ENCODE results near the gene SULT1A1.
"Not testable (repeated sequence)": the region's sequence is repeated elsewhere in the genome, so short reads cannot be mapped to it uniquely, and the experiment has no call there.

SULT1A1 gene

DNA sequence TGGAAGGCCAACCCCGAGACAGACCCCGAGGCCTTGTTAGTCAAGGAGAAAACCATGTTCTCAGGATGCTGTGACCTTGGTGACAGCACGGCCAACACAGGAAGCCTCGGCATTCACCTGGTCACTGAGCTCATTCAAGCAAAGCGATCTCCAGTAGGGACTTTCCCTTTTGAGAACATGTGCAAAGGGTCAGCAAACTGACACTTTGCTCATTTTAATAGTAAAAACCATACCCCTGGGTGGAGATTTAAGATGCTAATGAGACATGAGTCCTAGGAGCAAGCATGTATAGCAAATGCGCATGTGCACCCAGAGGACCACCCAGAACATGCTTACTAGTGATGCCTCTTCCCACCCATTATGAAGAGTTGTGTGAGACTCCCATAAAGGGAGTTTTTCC lies 7.3 kb downstream of the SULT1A1 start:
- Mint-ChIP-seq H3K27me3 (no peaks in the 10 kb centered on the region), H3K4me3 (no peak overlapping the region), H3K4me1 (no peaks in the 10 kb centered on the region), H3K9me3 (no peaks in the 10 kb centered on the region), H3K27ac (no peak overlapping the region), H3K36me3 (no peaks in the 10 kb centered on the region)
- CTCF ChIA-PET, result no interaction called here
- no peak for DNase-seq

DNA sequence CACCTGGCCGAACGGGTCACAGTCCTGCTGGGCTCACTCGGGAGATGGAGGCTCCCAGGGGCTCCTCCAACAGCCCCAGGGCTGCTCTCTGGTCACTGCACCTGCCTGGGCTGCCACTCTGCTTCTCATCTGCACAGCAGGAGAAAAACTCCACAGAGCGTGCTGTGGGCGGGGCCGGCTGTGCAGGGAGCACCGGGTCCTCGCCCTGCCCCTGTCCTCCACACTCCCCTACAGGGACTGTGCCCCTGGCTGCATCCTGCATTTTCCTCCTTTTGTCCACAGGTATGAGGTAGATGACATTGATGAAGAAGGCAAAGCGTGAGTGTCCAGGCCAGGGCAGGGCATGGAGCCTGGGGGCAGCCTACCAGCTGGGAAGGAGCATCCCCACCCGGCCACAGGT lies 7.8 kb downstream of the SULT1A1 start:
- H3K27me3 Mint-ChIP-seq, H3K4me3 Mint-ChIP-seq, H3K27ac Mint-ChIP-seq, DNase-seq, H3K9me3 Mint-ChIP-seq, H3K36me3 Mint-ChIP-seq, H3K4me1 Mint-ChIP-seq, CTCF ChIA-PET: not testable (repeated sequence)

DNA sequence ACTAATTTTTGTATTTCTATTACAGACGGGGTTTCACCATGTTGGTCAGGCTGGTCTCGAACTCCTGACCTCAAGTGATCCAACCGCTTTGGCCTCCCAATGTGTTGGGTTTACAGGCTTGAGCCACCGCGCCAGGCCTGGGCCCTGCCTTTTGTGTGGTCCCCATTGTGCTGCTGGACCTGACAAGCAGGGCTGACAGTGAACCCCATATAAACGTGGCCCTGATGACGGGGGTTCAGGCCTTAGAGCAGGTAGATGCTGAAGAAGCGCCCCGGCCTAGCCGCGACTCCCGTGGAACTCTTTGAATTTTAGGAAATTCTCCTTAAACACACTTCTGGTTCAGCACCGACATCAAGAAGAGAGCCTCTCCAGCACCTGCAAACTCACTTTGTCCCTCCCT lies 8.3 kb downstream of the SULT1A1 start:
- H3K9me3 Mint-ChIP-seq, H3K4me3 Mint-ChIP-seq, CTCF ChIA-PET, DNase-seq, H3K27me3 Mint-ChIP-seq, H3K4me1 Mint-ChIP-seq, H3K36me3 Mint-ChIP-seq, H3K27ac Mint-ChIP-seq: not testable (repeated sequence)

DNA sequence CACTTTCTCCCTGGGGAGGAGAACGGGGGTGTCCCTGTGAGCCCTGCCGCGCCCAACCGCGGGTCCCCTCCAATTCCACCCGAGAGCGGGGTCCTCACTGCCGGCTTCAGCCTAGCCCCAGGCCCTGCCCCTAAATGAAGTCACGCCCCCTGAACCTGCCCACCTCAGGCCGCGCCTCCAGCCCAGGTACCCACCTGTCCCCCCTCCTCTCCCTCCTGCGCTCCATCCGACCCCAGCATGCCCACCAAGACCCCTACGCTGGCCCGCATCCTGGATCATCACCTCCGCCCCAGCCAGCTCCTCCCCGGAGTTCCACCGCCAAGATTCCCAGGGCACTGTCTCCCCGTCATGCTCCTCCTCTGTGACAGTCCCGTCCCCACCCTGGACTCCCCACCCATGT lies 8.9 kb downstream of the SULT1A1 start:
- H3K36me3 Mint-ChIP-seq, H3K27me3 Mint-ChIP-seq, H3K4me1 Mint-ChIP-seq, CTCF ChIA-PET, H3K27ac Mint-ChIP-seq, H3K9me3 Mint-ChIP-seq, H3K4me3 Mint-ChIP-seq, DNase-seq: not testable (repeated sequence)

DNA sequence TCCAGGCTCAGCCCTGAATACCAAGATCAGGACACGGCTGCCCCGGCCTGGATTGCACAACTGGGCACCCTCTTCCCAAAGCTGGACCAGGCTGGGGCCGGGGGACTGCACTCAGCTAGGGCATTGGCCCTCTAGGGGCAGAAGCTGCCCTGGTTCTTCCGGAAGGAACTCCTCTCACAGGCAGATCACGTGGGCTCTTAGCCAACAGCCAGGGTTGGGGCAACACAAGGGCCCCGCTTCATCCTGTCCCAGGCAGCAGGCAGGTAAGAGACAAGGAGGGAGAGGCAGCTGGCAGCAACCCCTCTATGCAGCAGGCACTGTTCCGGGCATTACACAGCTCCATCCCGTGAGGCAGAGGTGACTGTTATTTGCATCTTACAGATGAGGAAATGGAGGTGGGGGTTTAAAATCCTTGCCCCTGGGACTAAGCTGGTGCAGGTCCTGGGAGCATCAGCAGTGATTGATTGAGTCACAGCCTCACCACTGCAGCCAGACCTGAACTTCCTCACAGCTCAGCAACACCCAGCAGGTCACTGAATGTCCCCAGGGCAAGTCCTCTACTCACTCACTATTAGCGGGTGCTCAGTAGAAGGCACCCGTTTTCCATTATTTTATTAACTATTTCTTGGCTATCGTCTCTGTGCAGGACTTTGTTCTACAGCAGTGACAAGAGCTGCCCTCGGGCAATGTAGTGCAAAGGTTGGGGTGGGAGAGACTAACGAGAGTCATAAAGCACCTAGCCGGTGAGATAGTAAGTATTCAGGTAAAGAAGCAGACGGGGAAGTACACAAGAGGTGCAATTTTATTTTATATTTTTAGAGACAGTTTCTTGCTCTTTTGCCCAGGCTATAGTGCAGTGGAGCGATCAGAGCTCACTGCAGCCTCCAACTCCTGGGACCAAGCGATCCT lies 10.2 kb downstream of the SULT1A1 start:
- H3K4me1 Mint-ChIP-seq, H3K27me3 Mint-ChIP-seq, DNase-seq, H3K9me3 Mint-ChIP-seq, H3K36me3 Mint-ChIP-seq, H3K27ac Mint-ChIP-seq, H3K4me3 Mint-ChIP-seq, CTCF ChIA-PET: not testable (repeated sequence)

DNA sequence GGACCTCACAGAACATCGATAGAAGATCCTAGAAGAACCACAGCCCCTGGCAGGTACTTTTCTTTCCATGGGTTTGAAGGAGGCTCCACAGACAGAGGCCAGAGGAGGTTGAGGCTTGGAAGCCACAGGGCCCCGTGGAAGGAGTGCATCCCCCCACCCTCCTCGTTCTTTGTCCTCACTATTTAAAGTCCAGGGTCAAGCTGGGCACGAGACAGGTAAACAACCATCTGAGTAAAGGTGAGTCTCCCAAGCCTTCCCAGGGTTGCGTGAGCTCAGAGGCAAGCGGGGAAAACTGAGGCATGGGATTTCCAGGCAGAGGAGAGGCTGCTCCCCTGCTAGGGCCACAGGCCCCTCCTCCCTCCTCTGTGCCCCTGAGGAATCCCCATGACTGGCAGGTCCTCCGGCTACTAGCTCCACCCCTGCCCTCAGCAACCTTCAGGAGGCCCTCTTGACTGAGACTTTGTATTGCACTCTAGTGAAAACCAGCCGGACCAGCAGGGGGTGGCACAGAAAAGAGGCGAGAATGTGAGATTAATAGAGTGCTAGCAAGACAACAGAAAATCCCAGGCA lies 12.1 kb downstream of the SULT1A1 start:
- Mint-ChIP-seq H3K27me3 (no peaks in the 10 kb centered on the region), H3K4me1 (peaks cover 6% of the 10 kb centered on the region), H3K4me3 (no peak overlapping the region), H3K27ac (no peak overlapping the region), H3K36me3 (no peaks in the 10 kb centered on the region), H3K9me3 (no peaks in the 10 kb centered on the region)
- CTCF ChIA-PET, result no interaction called here
- no peak for DNase-seq

DNA sequence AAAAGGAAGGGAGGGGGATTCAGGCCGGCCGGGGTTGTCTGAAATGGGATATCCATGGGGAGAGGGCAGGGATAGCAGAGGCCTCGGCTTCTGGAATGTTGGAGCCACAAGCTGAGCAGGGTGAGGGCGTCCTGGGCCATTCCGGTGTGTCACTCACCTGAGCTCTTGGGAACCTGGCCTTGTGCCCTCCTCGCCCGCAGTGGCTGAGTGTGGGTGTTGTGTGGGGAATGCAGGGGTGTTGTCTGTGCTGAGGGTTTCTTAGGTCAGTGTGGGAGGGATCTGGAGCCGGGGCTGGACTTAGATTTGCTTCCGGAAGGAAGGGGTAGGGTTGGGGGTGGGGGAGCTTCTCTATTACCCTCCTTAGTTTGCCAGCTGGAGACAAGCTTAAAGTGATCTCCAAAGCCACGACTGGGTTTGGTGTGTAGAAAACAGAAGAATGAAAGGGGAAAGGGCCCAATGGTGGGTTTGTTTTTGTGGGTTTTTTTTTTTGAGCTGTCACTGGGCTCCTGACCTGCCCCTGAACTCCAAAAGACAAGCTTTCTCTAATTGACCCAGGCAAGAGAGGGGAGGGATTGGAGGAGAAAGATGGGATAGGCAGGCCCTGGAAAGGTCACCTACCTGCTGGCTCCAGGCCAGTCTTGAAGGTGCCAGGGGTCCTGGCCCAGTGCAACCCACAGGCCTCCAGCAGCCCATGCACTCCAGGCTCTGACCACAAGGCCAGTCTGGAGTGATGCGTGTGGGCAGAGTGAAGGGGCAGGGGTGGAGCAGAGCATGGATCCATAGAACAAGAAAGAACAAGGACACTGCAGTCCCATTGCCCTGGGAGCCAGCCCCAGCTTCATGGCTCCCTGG lies 12.8 kb downstream of the SULT1A1 start, which contains the start of gene SULT1A2:
TSS of gene SULT1A2 (minus strand) at position 211 of the 852 bp plus-strand sequence. CDS start 1,120 bp downstream, outside the sequence.
- DNase-seq, result no peak
- Mint-ChIP-seq H3K4me1 (peaks cover 6% of the 10 kb centered on the region), H3K27me3 (no peaks in the 10 kb centered on the region), H3K9me3 (no peaks in the 10 kb centered on the region), H3K4me3 (no peak within 1 kb of the TSS), H3K36me3 (peaks cover 4% of the 10 kb centered on the region), H3K27ac (no peak within 1 kb of the TSS)
- CTCF ChIA-PET, result no interaction called here

DNA sequence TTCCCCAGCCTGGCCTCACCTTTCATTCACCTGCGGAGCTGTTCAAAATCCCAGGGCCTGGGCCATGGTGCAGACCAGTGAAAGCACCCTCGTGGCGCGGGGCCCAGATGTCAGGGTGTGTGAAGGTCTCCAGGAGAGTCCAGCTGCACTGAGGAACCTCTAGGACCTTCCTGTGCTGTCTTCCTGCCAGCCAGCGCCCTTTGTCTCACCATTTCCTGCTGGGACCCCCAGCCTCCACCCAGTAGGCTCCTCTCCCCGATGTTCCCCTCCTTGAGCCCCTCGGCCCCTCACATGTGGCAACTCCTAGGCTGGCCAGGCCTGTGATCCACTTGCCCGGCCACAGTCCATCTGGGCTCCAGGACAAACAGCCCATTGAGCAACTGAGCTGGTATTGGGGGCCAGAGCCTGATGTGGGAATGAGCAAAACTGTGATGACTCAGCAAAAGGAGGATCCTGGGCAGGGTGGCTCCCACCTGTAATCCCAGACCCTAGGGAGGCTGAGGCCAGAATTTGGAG lies 13.7 kb downstream of the SULT1A1 start:
- peaks cover 6% of the 10 kb centered on the region for H3K4me1 Mint-ChIP-seq
- no peak for DNase-seq
- H3K27ac Mint-ChIP-seq, result no peak overlapping the region
- H3K9me3 Mint-ChIP-seq, result no peaks in the 10 kb centered on the region
- H3K4me3 Mint-ChIP-seq, result no peak overlapping the region
- H3K36me3 Mint-ChIP-seq, result peaks cover 10% of the 10 kb centered on the region
- H3K27me3 Mint-ChIP-seq, result no peaks in the 10 kb centered on the region
- CTCF ChIA-PET, result no interaction called here

DNA sequence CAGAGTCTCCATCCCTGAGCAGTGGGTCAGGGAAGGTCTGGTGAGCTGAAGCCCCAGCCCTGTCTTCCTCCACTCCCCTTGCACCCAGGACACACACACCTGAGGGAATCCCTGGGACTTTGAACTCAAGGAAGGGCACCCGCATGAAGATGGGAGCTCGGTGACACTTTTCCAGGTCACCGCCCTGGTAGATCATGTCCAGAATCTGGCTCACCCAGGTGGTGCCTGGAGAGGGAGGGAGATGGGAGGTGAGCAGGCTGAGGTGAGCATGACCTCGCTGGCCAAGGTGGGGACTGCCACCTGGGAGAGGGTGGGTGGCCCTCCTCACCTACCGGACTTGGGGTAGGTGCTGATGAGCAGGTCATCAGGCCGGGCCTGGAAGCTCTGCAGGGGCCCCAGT lies 14.4 kb downstream of the SULT1A1 start:
- H3K4me3 Mint-ChIP-seq, H3K27ac Mint-ChIP-seq, H3K4me1 Mint-ChIP-seq, H3K27me3 Mint-ChIP-seq, CTCF ChIA-PET, H3K9me3 Mint-ChIP-seq, DNase-seq: not testable (repeated sequence)
- peaks cover 14% of the 10 kb centered on the region for H3K36me3 Mint-ChIP-seq

DNA sequence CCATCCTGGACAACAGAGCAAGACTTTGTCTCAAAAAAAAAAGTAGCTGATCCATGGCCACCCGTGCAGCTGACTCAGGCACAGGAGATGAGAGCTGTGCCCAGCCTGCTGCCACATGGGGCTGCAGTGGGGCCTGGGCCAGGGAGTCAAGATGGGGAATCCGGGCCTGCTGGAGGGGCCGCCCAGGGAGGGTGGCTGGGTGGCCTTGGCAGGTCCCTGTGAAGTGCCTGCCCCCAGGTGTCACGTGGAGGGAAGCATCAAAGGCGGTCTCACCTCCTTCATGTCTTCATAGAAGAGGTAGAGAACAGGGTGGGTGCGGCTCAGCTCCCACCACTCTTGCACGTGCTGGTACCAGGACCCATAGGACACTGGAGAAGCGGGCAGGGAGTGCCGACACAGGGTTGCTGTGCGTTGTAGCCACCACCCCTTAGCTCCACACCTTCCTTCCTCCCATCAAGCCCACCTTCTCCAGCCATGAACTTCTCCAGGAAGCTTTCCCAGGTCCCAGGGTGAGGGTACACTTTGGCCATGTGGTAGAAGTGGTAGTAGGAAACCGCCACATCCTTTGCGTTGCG lies 16.8 kb downstream of the SULT1A1 start:
- Mint-ChIP-seq H3K4me1 (peaks cover 6% of the 10 kb centered on the region), H3K9me3 (no peaks in the 10 kb centered on the region), H3K4me3 (no peak overlapping the region), H3K27me3 (no peaks in the 10 kb centered on the region), H3K36me3 (peaks cover 22% of the 10 kb centered on the region), H3K27ac (no peak overlapping the region)
- no peak for DNase-seq
- CTCF ChIA-PET, result interaction anchor here (0.6 kb wide), 1 partner anchor 314 kb away, joined by 3 read pairs; no protein-coding TSS in a partner anchor

DNA sequence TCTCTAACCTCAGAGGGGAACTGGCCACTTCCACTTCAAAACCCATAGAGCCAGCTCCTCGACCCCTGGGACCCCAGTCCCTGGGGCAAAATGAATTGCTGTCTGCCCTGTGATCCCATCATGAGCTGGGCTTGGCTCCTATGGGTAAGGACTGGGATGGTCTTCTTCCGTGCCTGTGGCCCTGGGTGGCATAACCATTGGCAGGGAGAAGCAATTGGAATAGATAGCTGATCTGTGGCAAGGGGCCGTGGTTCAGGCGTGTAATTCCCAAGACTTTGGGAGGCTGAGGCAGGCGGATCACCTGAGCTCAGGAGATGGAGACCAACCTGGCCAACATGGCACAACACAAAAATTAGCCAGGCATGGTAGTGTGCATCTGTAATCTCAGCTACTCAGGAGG lies 17.3 kb downstream of the SULT1A1 start:
- DNase-seq, result no peak
- Mint-ChIP-seq H3K4me3 (no peak overlapping the region), H3K9me3 (no peaks in the 10 kb centered on the region), H3K27me3 (no peaks in the 10 kb centered on the region), H3K27ac (no peak overlapping the region), H3K4me1 (peaks cover 6% of the 10 kb centered on the region), H3K36me3 (peaks cover 22% of the 10 kb centered on the region)
- CTCF ChIA-PET, result interaction anchor here (0.6 kb wide), 1 partner anchor 313 kb away, joined by 3 read pairs; no protein-coding TSS in a partner anchor

DNA sequence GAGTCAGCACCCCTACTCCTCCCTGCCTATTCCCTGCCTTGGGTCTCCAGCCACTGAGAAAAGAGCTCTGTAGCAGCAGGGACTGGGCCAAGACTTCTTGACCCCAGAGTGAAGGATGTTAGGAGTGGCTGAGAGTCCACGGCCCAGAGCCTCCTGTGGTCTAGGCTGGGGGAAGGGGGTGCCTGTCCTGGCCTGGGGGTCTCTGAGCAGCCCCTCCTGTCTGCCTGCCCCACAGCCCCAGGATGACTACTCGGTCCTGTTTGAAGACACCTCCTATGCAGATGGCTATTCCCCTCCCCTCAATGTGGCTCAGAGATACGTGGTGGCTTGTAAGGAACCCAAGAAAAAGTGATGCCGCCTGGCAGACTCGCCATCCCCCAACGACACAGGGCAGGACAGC lies 18.5 kb downstream of the SULT1A1 start:
- Mint-ChIP-seq H3K36me3 (peaks cover 27% of the 10 kb centered on the region), H3K27me3 (no peaks in the 10 kb centered on the region), H3K4me1 (no peaks in the 10 kb centered on the region), H3K9me3 (no peaks in the 10 kb centered on the region), H3K27ac (no peak overlapping the region), H3K4me3 (no peak overlapping the region)
- CTCF ChIA-PET, result no interaction called here
- DNase-seq, result no peak

DNA sequence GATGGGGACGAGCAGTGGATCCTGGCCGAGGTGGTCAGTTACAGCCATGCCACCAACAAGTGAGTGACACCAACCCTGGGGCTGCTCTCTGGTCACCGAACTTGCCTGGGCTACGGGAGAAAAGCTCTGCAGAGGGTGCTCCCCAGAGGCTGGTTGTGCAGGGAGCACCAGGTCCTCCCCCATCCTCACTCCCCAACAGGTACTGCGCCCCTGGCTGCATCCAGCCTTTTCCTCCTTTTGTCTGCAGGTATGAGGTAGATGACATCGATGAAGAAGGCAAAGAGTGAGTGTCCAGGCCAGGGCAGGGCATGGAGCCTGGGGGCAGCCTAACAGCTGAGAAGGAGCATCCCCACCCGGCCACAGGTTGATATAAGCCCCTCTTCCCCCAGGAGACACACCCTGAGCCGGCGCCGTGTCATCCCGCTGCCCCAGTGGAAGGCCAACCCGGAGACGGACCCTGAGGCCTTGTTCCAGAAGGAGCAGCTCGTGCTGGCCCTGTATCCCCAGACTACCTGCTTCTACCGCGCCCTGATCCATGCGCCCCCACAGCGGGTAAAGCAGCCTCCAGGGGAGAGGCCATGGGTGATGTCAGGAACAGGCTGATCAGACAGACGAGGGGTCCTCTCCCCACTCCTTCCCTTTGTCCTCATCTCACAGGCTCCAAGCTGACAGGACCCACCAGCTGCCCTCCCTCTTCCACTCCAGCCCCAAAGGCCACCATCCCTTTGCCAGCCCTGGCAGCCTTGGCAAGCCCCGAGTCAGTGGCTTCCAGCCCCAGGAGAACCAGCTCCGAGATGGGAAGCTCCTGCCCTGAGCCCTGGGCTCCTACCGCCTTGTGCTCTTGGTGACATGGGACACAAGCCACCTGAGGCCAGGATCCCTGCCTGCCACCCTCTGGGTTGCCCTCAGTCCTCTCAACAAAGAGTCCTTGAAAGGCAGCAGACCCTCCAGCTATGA lies 19.2 kb downstream of the SULT1A1 start:
- CTCF ChIA-PET, result no interaction called here
- DNase-seq, result no peak
- Mint-ChIP-seq H3K4me3 (no peak overlapping the region), H3K9me3 (no peaks in the 10 kb centered on the region), H3K36me3 (peaks cover 29% of the 10 kb centered on the region), H3K27me3 (no peaks in the 10 kb centered on the region), H3K4me1 (no peaks in the 10 kb centered on the region), H3K27ac (peak overlapping the region; percentile 6)
